HepG2 (cell line): Measurements from ENCODE around the gene GSTK1. TPM values are rescaled to one million over a fixed set of nuclear protein-coding genes. Genes with fewer than 3 reads are reported as not detected.
A peak's percentile ranks its signal among the peaks of the same experiment; 100 is the strongest.

Experiments
- ATAC-seq: fragments of 200-7000 bp; cut with Tn5 transposase; 3 replicates; pipeline ENCODE4 v1.9.1; 2020; ENCODE audit warnings: mild to moderate bottlenecking, moderate library complexity
- BruUV-seq: library from RNA; stranded (reverse); fragments of 400-500 nt; replicated peaks from 2 replicates; lab custom pipeline; 2021; lab: Mats Ljungman, UMichigan
- CTCF ChIA-PET: fragments of 300-600 bp; formaldehyde crosslinking; extraction: SDS; loops from one replicate; lab custom pipeline; 2021; ENCODE audit warnings: low total read pairs, inconsistent platforms, low intra/inter-chr PET ratio; lab: Yijun Ruan, JAX
- POLR2A ChIA-PET: fragments of 350-600 bp; sonication (Branson Sonifier 250); formaldehyde crosslinking; loops from one replicate; lab custom pipeline; 2020; ENCODE audit warnings: antibody characterized with exemption, inconsistent platforms; lab: Yijun Ruan, JAX
- DNase-seq: peaks from one replicate; pipeline ENCODE4 v3.0.0-alpha.2; 2015; ENCODE audit warnings: low spot score
- FAIRE-seq: peaks from 3 replicates; lab custom pipeline; 2011; peaks lifted over from hg19 to GRCh38; lab: Jason Lieb, UNC
- H2AFZ ChIP-seq: one replicate; pipeline ENCODE4 v1.6.1; 2011; ENCODE audit warnings: low read length, inconsistent platforms
- H3K27ac ChIP-seq: fragments of 300-600 bp; 3 replicates; pipeline ENCODE4 v1.8.0; 2011; ENCODE audit warnings: mixed run types, mild to moderate bottlenecking, mixed read lengths, low read length, inconsistent platforms; ENCODE audit not compliant: insufficient read depth; ENCODE audit errors: extremely low read length
- H3K27me3 ChIP-seq, 2 experiments: fragments of 200-600 bp in 1 of 2; 2 replicates in 1 of 2; 3 replicates in 1 of 2; pipeline versions ENCODE4 v1.6.0 to v1.8.0; 2011; ENCODE audit warnings: low read length in 2 of 2, mild to moderate bottlenecking in 2 of 2, moderate library complexity in 2 of 2, inconsistent platforms in 1 of 2; ENCODE audit not compliant: insufficient read depth in 2 of 2, control insufficient read depth in 1 of 2
- H3K36me3 ChIP-seq, 2 experiments: fragments of 200-600 bp in 1 of 2; replicated peaks in 1 of 2; 2 replicates in 1 of 2; 3 replicates in 1 of 2; pipeline versions ENCODE4 v1.5.1 to v1.8.0; 2011; ENCODE audit warnings: low read length in 2 of 2, inconsistent platforms in 1 of 2; ENCODE audit not compliant: insufficient read depth in 2 of 2, control insufficient read depth in 1 of 2
- H3K4me1 ChIP-seq: 2 replicates; pipeline ENCODE4 v1.5.1; 2012; ENCODE audit warnings: low read length, inconsistent platforms; ENCODE audit not compliant: insufficient read depth
- H3K4me2 ChIP-seq: 2 replicates; pipeline ENCODE4 v1.6.0; 2011; ENCODE audit warnings: low read depth, low read length, inconsistent platforms
- H3K4me3 ChIP-seq, 3 experiments: fragments of 200-600 bp in 1 of 3; sonication (generic), shearing (Covaris generic) in 1 of 3; replicated peaks in 1 of 3; 2 replicates each; pipeline ENCODE4 v1.5.1; 2011 to 2016; ENCODE audit warnings: low read length in 3 of 3, inconsistent platforms in 2 of 3, low read depth in 2 of 3, mild to moderate bottlenecking in 2 of 3, control low read depth in 1 of 3, mixed read lengths in 1 of 3; ENCODE audit not compliant: insufficient read depth in 1 of 3
- H3K79me2 ChIP-seq: one replicate; pipeline ENCODE4 v1.6.1; 2011; ENCODE audit warnings: low read length, inconsistent platforms; ENCODE audit not compliant: insufficient read depth
- H3K9ac ChIP-seq: 2 replicates; pipeline ENCODE4 v1.6.0; 2011; ENCODE audit warnings: mild to moderate bottlenecking, low read depth, low read length, inconsistent platforms; ENCODE audit not compliant: insufficient read depth
- H3K9me3 ChIP-seq: 2 replicates; pipeline ENCODE4 v1.5.1; 2012; ENCODE audit warnings: mild to moderate bottlenecking, low read length
- H4K20me1 ChIP-seq: 2 replicates; pipeline ENCODE4 v1.6.0; 2011; ENCODE audit warnings: inconsistent platforms, mild to moderate bottlenecking, low read length, moderate library complexity; ENCODE audit not compliant: insufficient read depth
- ARID2 ChIP-seq: sonication (generic); formaldehyde crosslinking; IDR thresholded peaks from 2 replicates; pipeline ENCODE4 v1.8.1; 2022; ENCODE audit warnings: mild to moderate bottlenecking, missing genetic modification reagents, borderline replicate concordance
- CBX1 ChIP-seq: IDR thresholded peaks from one replicate; pipeline ENCODE4 v1.6.1; 2016; ENCODE audit warnings: antibody characterized with exemption, low read depth
- CEBPB ChIP-seq: IDR thresholded peaks from 2 replicates; pipeline ENCODE4 v1.6.1; 2011; ENCODE audit warnings: low read depth, low read length, improper control_type of control experiment, borderline replicate concordance
- CEBPG ChIP-seq: IDR thresholded peaks from 2 replicates; pipeline ENCODE4 v1.6.1; 2016
- DNMT3B ChIP-seq: conservative IDR thresholded peaks from 2 replicates; pipeline ENCODE4 v1.6.1; 2016; ENCODE audit warnings: missing biosample characterization, control low read depth
- HOXD1 ChIP-seq: sonication (generic); formaldehyde crosslinking; IDR thresholded peaks from 2 replicates; pipeline ENCODE4 v1.5.0; 2020; ENCODE audit warnings: missing genetic modification reagents
- POLR2AphosphoS2 ChIP-seq: IDR thresholded peaks from 2 replicates; pipeline ENCODE4 v1.6.1; 2011; ENCODE audit warnings: low read depth, low read length, improper control_type of control experiment
- POLR2AphosphoS5 ChIP-seq: IDR thresholded peaks from 2 replicates; pipeline ENCODE4 v1.6.1; 2012; ENCODE audit warnings: low read depth, low read length
- RARA ChIP-seq: IDR thresholded peaks from 2 replicates; pipeline ENCODE4 v1.6.1; 2016; ENCODE audit warnings: missing genetic modification reagents, missing compliant biosample characterization
- RXRA ChIP-seq: sonication (generic); formaldehyde crosslinking; IDR thresholded peaks from 2 replicates; pipeline ENCODE4 v1.5.1; 2020; ENCODE audit warnings: missing genetic modification reagents
- SALL1 ChIP-seq: sonication (generic); formaldehyde crosslinking; IDR thresholded peaks from 2 replicates; pipeline ENCODE4 v1.8.0; 2022; ENCODE audit warnings: mild to moderate bottlenecking, missing genetic modification reagents
- ZMYM3 ChIP-seq: sonication (generic); formaldehyde crosslinking; IDR thresholded peaks from 2 replicates; pipeline ENCODE4 v1.5.1; 2020; ENCODE audit warnings: mild to moderate bottlenecking, missing genetic modification reagents
- ZNF441 ChIP-seq: sonication (generic); formaldehyde crosslinking; IDR thresholded peaks from 2 replicates; pipeline ENCODE4 v1.7.0; 2021; ENCODE audit warnings: missing genetic modification reagents, borderline replicate concordance
- ZNF543 ChIP-seq: sonication (generic); formaldehyde crosslinking; IDR thresholded peaks from 2 replicates; pipeline ENCODE4 v1.4.0; 2020; ENCODE audit warnings: mild to moderate bottlenecking, missing genetic modification reagents
- WGBS: methylation state at CpG from one replicate; pipeline ENCODE4 v1.1.6; 2017; ENCODE audit warnings: low lambda C conversion rate; 5-methylcytosine and 5-hydroxymethylcytosine counted together
- in situ Hi-C: cut with HindIII; loops from 2 replicates; pipeline ENCODE4 v1.10.0; 2017; ENCODE audit warnings: low pct_unique_long_range_greater_than_20kb; ENCODE audit not compliant: extremely low pct_ligation_motif_present
- intact Hi-C: fragments of 100-400 bp; cut with micrococcal nuclease; formaldehyde crosslinking; loops from one replicate; pipeline ENCODE4 v1.10.0; 2022; ENCODE audit not compliant: unreplicated experiment
- polyA plus RNA-seq, 8 experiments: library from polyadenylated mRNA; depleted of rRNA in 3 of 8; stranded (reverse) in 7 of 8; unstranded in 1 of 8; fragments of >200 nt; fragmentation: Illumina TruSeq in 4 of 8; extraction: Trizol in 4 of 8; gene quantifications; 2 replicates each; pipeline versions ENCODE4 v1.2.1 to v1.2.3, GENCODE V29; 2011 to 2016; ENCODE audit warnings: low read depth in 4 of 8, missing spikeins in 1 of 8, mixed read lengths in 1 of 8; ENCODE audit not compliant: insufficient read depth in 1 of 8
- total RNA-seq, 5 experiments: library from RNA; depleted of rRNA; stranded (reverse); fragments of >200 nt; fragmentation: Illumina TruSeq; extraction: Trizol; gene quantifications; 2 replicates each; pipeline ENCODE4 v1.2.3, GENCODE V29; 2016; ENCODE audit warnings: low read depth in 1 of 5
- TF ChIP-seq, protein P1 (sequence below): sonication (generic); formaldehyde crosslinking; IDR thresholded peaks from 2 replicates; pipeline ENCODE4 v1.4.0; 2020; ENCODE audit warnings: mild to moderate bottlenecking, low read depth, missing genetic modification reagents
- TF ChIP-seq, protein P2 (sequence below): sonication (generic); formaldehyde crosslinking; IDR thresholded peaks from 2 replicates; pipeline ENCODE4 v1.4.0; 2020; ENCODE audit warnings: missing genetic modification reagents
- TF ChIP-seq, protein P3 (sequence below): sonication (generic); formaldehyde crosslinking; IDR thresholded peaks from 2 replicates; pipeline ENCODE4 v1.4.0; 2020; ENCODE audit warnings: missing genetic modification reagents, borderline replicate concordance
- TF ChIP-seq, protein P4 (sequence below), 2 experiments: fragments of 450-650 bp in 1 of 2; sonication (generic) in 1 of 2; formaldehyde crosslinking; IDR thresholded peaks; 2 replicates each; pipeline versions ENCODE4 v1.5.0 to v1.8.0; 2020 to 2022; ENCODE audit warnings: mild to moderate bottlenecking in 1 of 2, missing genetic modification reagents in 1 of 2
- TF ChIP-seq, protein P5 (sequence below): IDR thresholded peaks from 2 replicates; pipeline ENCODE4 v1.6.1; 2016; ENCODE audit warnings: missing genetic modification reagents, missing compliant biosample characterization

GSTK1 gene
- total and polyA plus RNA-seq, 2 of the 13 experiments (the other 11 are each of a cell fraction or from before 2014, with no cell fraction given), result 64.6 to 92.1 TPM

DNA sequence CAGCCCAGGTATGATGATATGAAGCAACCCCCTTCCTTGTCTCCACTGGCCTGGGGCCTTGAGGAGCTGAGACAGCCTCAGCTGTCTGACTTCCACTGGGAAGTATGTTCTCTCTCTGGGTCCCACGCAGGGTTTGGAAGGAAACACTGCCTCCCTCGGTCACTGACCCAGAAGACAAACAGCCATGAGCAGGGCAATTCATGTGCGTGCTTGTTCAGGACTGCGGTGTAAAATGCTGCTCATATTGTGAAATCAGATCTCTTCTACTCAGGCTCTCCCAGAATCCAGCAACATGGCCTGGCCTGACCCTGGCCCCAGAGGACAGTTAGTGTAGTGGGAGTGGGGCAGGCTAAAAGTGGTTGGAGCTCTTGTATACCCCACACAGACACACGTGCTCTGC, 55.4 kb downstream of the GSTK1 start:
- no peak overlapping the region for H3K4me3 ChIP-seq
- in situ Hi-C loops, result no loop called here
- CTCF ChIA-PET, result no interaction called here
- no peaks in the 10 kb centered on the region for H3K79me2 ChIP-seq
- FAIRE-seq (peak; percentile 51), DNase-seq (peak; percentile 20), ATAC-seq (peak; percentile 76)
- peaks cover 25% of the 10 kb centered on the region for H3K4me1 ChIP-seq
- no peaks in the 10 kb centered on the region for H3K9me3 ChIP-seq
- intact Hi-C loops, result no loop called here
- H3K36me3 ChIP-seq, result no peaks in the 10 kb centered on the region
- H2AFZ ChIP-seq, result no peak overlapping the region
- H3K27ac ChIP-seq, result no peak overlapping the region
- no TSS peak for BruUV-seq
- WGBS, result 0% methylated on average over 1 of the region's 5 CpGs
- peak overlapping the region; percentile 20; the same call in 1 of the 2 replicates for H3K4me2 ChIP-seq
- peaks cover 0 to 7% of the 10 kb centered on the region in 2 experiments; a peak in 2 of 5 replicates for H3K27me3 ChIP-seq
- no peaks in the 10 kb centered on the region for H4K20me1 ChIP-seq
- H3K9ac ChIP-seq, result no peak overlapping the region
- POLR2A ChIA-PET, result no interaction called here
- TF ChIP-seq, protein P1, sequence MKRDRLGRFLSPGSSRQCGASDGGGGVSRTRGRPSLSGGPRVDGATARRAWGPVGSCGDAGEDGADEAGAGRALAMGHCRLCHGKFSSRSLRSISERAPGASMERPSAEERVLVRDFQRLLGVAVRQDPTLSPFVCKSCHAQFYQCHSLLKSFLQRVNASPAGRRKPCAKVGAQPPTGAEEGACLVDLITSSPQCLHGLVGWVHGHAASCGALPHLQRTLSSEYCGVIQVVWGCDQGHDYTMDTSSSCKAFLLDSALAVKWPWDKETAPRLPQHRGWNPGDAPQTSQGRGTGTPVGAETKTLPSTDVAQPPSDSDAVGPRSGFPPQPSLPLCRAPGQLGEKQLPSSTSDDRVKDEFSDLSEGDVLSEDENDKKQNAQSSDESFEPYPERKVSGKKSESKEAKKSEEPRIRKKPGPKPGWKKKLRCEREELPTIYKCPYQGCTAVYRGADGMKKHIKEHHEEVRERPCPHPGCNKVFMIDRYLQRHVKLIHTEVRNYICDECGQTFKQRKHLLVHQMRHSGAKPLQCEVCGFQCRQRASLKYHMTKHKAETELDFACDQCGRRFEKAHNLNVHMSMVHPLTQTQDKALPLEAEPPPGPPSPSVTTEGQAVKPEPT (CRISPR knock-in tag), result no peak
- no peak for TF ChIP-seq POLR2AphosphoS2
- peak; percentile 43; the same call in 1 of the 2 replicates for TF ChIP-seq RXRA (CRISPR knock-in tag)
- TF ChIP-seq, protein P2, sequence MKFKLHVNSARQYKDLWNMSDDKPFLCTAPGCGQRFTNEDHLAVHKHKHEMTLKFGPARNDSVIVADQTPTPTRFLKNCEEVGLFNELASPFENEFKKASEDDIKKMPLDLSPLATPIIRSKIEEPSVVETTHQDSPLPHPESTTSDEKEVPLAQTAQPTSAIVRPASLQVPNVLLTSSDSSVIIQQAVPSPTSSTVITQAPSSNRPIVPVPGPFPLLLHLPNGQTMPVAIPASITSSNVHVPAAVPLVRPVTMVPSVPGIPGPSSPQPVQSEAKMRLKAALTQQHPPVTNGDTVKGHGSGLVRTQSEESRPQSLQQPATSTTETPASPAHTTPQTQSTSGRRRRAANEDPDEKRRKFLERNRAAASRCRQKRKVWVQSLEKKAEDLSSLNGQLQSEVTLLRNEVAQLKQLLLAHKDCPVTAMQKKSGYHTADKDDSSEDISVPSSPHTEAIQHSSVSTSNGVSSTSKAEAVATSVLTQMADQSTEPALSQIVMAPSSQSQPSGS (CRISPR knock-in tag), result no peak
- no peak for TF ChIP-seq ZMYM3 (CRISPR knock-in tag)
- no peak for TF ChIP-seq POLR2AphosphoS5
- TF ChIP-seq CEBPB, result peak; percentile 90
- TF ChIP-seq, protein P3, sequence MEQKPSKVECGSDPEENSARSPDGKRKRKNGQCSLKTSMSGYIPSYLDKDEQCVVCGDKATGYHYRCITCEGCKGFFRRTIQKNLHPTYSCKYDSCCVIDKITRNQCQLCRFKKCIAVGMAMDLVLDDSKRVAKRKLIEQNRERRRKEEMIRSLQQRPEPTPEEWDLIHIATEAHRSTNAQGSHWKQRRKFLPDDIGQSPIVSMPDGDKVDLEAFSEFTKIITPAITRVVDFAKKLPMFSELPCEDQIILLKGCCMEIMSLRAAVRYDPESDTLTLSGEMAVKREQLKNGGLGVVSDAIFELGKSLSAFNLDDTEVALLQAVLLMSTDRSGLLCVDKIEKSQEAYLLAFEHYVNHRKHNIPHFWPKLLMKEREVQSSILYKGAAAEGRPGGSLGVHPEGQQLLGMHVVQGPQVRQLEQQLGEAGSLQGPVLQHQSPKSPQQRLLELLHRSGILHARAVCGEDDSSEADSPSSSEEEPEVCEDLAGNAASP, result peak; percentile 70; the same call in 1 of the 2 replicates
- TF ChIP-seq, protein P4, sequence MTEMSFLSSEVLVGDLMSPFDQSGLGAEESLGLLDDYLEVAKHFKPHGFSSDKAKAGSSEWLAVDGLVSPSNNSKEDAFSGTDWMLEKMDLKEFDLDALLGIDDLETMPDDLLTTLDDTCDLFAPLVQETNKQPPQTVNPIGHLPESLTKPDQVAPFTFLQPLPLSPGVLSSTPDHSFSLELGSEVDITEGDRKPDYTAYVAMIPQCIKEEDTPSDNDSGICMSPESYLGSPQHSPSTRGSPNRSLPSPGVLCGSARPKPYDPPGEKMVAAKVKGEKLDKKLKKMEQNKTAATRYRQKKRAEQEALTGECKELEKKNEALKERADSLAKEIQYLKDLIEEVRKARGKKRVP (CRISPR knock-in tag; IDR thresholded peaks at IDR 0.05), result peak in 1 of 2 experiments; percentile 22; a peak in 1 of 4 replicates
- no peak for TF ChIP-seq DNMT3B (CRISPR knock-in tag)
- TF ChIP-seq SALL1 (CRISPR knock-in tag), result 0 out of 2 replicates have a peak, but pooled peaks have one; percentile 26
- TF ChIP-seq, protein P5, sequence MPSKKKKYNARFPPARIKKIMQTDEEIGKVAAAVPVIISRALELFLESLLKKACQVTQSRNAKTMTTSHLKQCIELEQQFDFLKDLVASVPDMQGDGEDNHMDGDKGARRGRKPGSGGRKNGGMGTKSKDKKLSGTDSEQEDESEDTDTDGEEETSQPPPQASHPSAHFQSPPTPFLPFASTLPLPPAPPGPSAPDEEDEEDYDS, result no peak
- TF ChIP-seq CBX1, result no peak
- no peak for TF ChIP-seq ARID2 (CRISPR knock-in tag)
- peak; percentile 11; the same call in 1 of the 2 replicates for TF ChIP-seq RARA (CRISPR knock-in tag)
- no peak for TF ChIP-seq HOXD1 (CRISPR knock-in tag)
- TF ChIP-seq CEBPG (CRISPR knock-in tag), result peak; percentile 53; the same call in 1 of the 2 replicates
- TF ChIP-seq ZNF441, result peak; percentile 91; the same call in 1 of the 2 replicates
- TF ChIP-seq ZNF543 (CRISPR knock-in tag), result no peak
